GM19328 (cell line): ENCODE measurements around the gene DYRK1B.
"Not testable (repeated sequence)": the region's sequence is repeated elsewhere in the genome, so short reads cannot be mapped to it uniquely, and the experiment has no call there.

Source experiments
- ATAC-seq: cut with Tn5 transposase; IDR thresholded peaks from one replicate; pipeline ENCODE4 v1.9.1; 2021; ENCODE audit warnings: mild to moderate bottlenecking, moderate library complexity; ENCODE audit not compliant: unreplicated experiment

DYRK1B gene

DNA sequence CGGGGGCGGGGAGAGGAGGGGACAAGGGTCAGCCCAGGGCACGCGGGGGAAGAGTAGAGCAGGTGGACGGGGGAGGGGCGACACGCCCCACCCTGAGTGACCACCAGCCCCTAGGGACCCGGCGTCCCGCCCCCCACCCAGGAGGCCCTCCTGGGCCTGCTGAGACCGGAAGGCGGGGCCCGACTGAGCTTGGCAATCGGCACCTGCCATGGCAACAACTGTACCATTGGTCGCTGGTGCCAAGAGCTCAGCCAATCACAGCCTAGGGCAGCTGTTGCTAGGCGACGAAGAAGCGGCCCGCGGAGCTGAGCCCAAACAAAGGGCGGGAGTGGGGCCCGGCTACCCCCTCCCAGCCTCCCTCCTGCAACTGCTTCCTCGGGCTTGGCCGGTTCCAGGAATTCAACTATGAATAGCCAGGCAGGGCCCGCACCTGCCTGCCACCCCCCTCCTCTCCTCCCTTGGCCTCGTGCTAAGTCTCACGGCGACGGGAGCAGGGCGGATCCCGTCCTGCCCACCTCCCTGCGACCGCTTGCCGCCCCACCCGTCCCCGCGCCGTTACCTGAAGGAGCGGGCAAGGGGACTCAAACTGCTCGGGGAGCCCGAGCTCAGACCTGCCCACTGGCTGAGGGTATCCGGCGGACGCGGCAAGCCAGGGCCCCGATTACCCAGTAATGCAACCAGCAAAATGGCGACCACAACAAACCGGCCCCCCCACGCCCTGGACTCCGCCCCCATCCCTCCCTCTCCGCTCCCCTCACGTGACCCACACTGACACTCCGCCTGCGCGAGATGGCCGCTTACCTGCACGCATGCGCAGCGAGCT is at the start of gene DYRK1B:
DYRK1B (minus strand) TSS at position 699 of the 823 bp plus-strand sequence. CDS start 2,295 bp downstream, outside the sequence.
- peak; percentile 83 for ATAC-seq

DNA sequence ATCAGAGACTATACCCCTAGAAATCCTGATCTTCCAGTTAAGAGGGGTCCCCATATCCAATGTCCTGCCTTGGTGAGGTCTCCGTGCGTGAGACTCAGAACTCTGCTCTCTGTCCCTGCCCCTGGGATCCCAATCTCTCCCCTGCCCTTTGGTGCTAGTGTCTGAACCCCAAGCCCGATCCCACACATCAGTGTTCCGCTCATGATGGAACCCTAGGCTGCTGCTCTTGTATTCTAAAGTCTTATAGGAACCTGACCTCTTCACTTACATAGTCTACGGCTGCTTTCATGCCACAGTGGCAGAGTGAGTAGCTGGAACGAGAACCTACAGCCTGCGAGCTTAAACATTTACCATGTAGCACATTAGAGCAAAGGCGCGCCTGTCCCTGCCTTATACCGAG is 48.7 kb upstream of the DYRK1B start:
- ATAC-seq, result not testable (repeated sequence)

DNA sequence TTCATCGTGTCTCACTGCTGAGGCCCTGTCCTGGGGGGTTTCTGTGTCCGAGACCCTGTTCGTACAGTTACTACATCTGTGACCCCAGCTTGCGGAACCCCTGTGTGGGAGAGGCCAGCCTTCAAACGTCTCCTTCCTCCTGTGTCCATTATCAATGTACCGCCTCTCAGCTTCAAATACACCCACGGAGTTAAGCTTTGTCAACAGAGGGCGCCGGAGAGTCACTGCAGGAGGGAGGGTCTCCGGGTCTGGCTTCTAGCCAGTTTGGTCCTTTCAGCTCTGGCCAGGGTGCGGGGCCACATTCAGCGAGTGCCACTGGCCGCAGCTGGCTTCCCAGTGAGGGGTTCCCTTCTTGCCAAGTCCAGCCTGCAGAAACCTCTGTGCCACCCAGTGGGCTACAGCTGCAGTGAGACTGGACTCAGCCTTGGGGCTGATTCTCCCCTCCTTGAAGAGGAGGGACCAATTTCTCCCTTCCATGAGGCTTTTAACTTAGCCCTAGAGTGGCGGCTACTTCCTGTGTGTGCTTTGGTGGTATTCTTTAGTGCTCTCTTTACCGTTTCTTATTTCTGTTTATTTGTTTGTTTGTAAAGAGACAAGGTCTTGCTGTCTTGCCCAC is 47.6 kb upstream of the DYRK1B start:
- ATAC-seq, result not testable (repeated sequence)

DNA sequence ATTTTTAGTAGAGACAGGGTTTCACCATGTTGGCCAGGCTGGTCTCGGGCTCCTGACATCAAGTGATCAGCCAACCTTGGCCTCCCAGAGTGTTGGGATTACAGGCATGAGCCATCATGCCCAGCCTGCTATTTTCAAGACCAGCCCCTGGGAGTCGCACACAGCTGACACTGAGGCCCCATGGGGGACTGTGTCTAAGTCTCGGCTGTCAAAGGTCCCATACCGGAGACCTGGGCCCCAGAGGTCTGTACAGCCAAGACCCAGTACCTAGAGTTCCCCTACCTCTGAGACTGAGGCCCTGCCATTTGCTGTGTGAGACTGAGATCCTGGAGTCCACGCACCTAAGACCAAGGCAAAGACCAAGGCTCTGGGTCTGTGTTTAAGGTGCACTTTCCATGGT is 46.3 kb upstream of the DYRK1B start:
- ATAC-seq, result not testable (repeated sequence)

DNA sequence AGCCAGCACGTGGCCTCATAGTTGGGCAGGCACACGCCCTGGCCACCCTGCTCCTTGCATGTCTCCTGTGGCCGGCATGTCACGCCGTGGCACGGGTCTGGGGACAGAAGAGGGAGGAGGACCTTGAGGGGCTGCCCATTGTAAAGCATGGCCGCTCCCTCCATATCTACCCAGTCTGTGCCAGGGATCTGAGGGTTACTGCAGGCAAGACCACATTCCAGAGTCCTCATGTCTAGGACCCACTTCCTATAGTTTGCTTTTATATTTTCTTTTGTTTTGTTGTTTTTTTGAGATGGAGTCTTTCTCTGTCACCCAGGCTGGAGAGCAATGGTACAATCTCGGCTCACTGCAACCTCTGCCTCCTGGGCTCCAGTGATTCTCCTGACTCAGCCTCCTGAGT is 45.8 kb upstream of the DYRK1B start:
- ATAC-seq, result not testable (repeated sequence)

DNA sequence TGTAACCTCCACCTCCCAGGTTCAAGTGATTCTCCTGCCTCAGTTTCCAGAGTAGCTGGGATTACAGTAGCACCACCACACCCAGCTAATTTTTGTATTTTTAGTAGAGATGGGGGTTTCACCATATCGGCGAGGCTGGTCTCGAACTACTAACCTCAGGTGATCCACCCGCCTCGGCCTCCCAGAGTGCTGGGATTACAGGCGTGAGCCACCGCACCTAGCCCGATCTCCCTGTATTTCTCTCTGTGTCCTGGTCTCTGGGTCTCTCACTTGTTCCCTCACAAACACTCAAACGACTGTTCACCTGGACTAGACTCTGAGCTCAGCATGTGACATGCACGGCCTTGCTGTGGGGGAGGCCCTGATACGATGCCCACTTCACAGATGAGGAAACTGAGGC is 44.9 kb upstream of the DYRK1B start:
- not testable (repeated sequence) for ATAC-seq

DNA sequence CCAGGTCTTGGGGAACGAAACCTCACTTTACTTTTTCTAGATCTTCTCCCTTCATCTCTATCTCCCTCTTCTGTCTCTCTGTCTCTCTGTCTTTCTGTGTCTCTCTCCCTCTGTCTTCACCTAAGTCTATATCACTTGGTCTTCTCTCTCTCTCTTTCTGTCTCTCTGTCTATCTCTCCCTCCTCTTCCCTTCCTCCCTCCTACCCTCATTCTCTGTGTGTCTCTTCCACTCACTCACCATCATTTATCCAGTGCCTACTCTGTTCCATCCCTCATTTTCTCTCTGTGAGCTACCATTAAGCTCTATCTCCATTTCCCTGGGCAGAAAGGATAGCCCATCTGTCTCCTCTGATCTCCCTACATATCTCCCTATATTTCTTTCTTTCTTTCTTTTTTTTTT is 44.4 kb upstream of the DYRK1B start:
- no peak for ATAC-seq

DNA sequence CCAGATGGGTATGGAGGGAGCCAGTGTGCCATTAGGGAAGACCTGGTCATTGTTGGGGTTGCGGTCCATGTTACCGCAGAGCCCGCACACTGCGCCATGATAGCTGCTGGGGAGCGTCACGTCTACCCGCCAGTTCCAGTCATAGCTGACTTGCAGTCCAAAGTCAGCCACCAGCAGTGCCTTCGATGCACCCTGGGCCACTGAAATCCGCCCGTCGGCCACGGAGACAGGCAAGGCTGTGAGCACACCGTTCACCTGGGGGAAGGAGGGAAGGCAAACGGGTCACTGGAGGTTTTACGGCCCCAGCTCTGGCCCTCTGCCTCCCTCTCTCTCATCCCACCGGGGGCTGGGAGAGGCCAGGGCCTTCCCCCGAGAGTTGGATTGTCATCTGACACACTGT is 44.0 kb upstream of the DYRK1B start:
- ATAC-seq, result not testable (repeated sequence)

DNA sequence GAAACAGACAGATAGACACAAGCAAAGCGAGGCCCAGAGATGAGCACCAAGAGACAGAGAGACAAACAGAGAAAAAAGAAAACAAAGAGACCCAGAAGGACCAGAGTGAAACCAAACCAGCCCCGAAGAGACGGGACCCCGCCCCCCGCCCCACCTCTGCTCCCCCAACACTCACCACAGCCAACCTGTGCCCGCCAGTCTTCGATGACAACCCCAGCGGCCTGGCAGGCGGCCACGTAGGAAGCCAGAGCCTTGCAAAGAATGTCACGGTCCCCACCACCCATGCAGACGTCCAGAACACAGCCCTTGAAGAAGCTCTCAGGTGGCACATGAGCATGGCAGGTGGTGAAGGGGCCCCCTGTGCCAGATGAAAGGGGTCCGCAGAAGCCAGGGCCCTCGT is 43.5 kb upstream of the DYRK1B start:
- ATAC-seq, result not testable (repeated sequence)

DNA sequence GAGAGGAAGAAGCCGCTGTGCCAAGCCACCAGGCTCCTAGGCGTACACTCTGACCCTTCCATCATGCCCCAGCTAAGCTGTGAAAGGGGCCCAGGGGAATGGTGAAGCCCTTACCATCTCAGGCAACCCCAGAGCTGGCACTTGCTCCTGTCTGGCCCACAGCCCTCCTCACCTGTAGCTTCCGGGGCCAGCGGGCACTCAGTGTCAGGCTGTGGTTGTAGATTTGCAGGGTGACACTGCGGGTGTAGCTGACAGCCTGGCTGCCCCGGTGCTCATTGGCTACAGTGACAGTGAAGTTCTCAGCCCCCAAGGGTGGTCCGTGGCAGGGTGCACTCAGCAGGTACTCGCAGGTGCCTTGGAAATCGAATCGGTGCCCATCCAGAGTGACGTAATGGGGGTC is 42.5 kb upstream of the DYRK1B start:
- not testable (repeated sequence) for ATAC-seq

DNA sequence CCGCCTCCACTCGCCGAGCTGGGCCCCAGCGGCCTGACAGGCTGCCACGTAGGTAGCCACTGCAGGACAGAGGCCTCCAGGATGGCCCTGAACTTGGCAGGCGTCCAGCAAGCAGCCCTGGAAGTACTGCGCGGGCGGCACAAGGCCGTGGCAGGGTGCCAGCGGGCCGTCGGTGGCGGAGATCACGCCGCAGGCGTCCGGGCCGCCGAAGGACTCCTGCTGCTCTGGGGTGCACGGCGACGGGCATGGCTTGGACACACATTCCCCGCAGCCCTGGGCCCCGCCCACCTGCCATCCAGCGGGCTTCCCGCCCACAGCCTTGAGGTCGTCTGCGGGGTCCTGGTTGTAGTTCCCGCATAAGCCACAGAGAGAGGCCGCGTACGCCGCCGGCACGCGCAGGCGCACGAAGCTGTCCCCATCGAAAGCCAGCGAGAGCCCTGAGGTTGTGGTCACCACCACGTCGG is 41.5 kb upstream of the DYRK1B start:
- not testable (repeated sequence) for ATAC-seq

DNA sequence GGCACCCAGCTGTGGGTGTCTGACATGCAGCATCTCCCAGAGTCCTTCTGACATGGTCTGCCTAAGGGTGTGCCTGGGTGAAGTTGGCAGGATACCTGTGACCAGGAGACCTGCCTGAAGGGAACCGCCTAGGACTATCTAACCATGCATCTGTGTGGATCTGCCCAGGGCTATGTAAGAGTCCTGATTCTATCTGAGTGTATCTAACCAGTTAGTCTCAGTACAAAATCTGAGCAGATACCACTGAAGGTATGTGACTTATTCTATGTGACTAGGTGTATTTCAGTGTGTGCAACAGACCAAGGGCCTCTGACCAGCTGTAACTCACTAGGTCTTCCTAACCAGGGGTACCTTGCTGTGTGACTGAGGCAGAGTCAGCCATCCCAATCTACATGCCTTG is 40.4 kb upstream of the DYRK1B start:
- ATAC-seq, result no peak

DNA sequence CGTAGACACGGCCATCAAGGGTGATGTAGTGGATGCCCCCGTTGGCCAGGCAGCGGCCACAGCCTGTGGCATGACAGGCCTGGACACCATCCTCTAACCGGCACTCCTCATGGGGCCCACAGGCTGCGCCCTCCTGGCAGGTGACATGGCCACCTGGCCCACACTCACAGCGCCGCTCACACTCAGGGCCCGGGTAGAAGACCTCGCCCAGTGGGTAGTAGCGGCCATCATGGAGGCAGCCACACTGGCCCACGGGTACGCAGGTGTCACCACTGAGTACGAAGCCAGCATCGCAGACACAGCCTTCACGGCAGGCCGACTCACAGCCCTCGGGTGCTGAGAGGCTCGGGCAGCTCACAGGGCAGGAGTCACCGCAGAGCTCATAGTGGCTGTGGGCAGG is 39.4 kb upstream of the DYRK1B start:
- no peak for ATAC-seq

DNA sequence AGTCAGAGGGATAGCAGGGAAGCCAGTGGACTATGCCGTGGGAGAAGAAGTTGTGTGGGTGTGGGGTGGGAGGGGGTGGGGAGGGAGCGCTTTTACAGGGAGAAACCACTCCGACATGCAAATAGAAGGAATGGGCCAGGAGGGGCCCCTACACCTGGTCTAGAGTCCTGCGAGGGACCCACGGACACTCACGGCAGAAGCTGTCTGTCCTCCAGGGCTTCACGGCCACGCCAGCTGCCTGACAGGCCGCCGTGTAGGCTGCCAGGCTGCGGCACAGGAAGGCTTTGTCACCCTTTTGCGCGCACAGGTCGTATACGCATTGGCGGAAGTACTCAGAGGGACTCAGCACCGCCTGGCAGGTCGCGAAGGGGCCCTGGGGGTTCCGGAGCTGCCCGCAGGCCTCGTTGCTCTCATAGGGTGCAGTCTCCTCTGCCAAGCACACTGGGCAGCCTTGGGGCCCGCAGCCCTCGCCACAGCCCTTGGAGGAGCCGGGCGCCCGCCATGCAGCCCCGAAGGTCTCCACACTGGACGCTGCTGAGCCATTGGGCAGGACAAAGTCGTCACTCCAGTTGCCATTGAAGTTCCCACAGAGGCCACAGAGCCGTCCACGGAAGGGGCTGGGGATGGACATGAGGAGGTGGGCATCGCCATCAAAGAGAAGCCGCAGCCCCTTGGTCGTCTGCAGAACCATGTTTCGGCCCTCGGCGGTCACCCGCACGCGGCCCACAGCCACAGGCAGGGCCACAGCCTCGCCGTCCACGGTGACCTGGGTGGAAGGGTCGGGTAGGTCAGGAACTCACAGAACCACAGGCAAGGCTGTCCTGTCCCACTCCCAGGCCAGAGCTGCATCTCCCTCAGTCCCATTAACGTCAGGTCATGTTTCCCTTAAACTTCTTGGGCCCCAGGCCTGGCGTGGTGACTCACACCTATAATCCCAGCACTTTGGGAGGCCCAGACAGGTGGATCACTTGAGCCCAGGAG is 38.2 kb upstream of the DYRK1B start:
- ATAC-seq, result no peak

DNA sequence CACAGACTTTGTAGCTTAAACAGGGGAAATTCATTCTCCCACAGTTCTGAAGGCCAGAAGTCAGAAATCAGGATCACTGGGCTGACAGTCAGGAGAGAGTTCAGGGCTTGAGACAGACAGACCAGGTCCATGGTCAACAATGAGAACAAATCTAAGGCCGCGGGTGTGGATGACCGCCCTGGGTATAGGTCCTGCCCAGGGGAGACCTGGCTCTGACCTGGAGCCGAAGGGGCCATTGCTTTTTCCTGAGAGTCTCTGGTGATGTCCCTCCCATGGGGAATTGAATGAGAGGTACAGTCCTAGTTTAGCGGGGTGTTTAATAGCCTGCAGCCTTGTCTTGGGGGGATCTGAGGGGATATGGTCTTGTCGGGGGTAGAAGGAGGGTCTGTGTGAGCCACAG is 37.4 kb upstream of the DYRK1B start:
- ATAC-seq, result no peak

DNA sequence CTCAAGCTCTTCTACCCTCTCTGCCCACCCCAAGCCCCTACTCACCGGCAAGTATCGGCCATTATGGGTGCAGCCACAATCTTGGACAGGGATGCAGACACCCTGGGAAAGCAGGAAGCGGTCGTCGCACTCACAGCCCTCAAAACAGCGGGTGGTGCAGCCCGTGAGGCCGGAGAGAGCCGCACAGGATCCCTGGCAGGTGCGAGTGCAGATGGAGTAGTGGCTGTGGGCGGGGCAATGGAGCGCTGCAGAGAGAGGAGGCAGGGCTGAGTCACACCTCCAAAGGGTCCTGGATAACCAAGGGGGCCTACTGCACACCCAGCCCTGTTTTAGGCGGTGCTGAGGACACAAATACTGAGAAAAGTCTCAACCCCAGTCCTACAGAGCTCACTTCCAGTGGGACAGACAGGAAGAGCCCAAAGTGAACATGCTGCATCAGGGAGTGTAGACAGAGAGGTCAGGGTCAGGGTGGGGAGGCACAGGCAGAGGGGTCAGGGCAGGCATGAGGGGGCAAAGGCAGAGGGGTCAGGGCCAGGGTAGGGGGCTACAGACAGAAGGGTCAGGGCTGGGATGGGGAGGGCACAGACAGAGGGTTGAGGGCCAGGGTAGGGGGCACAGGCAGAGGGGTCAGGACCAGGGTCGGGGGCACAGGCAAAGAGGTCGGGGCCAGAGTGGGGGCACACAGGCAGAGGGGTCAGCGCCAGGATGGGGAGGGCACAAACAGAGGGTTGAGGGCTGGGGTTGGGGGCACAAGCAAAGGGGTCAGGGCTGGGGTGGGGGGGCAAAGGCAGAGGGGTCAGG is 36.4 kb upstream of the DYRK1B start:
- ATAC-seq, result no peak

DNA sequence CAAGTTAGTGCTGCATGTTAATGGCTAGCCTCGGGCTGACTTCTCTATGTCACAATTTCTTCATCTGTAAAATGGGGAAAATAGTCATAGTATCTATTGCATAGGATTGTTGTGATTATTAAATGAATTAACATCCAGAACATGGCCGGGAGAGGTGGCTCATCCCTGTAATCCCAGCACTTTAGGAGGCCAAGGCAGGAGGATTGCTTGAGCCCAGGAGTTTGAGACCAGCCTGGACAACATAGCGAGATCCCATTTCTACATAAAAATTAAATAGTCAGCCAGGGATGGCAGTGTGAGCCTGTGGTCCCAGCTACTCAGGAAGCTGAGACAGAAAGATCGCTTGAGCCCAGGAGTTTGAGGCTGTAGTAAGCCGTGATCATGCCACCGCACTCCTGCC is 34.0 kb upstream of the DYRK1B start:
- no peak for ATAC-seq

DNA sequence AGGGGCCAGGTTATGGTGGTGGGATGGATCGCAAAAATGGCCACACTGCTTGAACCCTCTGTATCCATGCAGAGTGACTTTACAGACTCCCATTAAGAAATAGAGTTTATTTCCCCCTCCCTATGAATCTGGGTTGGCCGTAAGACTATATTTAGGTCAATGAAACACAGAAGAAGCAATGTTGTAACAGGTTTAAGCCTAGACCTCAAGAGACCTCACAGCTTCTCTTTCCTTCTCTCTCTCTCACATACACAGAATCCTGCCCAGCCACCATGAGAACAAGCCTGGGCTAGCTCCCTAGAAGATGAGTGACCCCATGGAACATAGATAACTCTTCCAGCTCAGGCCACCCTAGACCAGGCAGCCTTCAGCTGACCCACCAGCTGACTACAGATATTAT is 33.2 kb upstream of the DYRK1B start:
- no peak for ATAC-seq

DNA sequence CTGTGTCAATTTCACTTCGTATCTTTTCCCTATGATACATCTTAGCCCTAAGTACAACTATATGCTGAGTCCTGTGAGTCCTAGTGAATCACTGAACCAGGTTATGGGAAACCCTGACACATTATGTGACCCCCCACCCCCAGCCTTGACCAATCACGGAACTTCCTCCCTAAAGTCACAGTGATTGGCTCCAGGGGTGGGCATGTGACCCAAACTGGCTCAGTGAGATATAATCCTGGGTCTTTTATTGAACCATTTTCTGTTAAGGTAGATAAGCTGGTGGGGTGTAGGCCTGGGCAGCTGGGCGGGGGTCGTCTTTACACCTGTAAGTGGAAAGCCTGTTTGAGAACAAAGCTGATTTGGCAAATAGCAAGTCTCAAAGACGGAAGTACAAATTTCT is 32.0 kb upstream of the DYRK1B start:
- ATAC-seq, result no peak

DNA sequence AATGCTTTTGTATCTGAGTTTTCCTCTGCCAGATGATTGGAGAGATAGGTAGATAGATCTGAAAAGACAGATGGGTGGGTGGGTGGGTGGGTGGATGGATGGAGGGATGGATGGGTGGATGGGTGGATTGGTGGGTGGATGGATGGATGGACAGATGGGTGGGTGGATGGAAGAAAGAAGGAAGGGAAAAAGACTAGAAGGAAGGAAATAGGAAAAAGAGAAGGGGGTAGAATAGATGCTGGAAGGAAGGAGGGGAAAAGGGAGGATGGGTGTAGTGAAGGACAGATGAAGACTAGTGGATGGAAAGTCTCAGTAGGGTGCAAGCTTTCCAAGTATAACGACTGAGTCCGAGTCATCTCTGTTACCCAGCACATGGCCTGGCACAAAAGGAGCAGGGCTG is 31.2 kb upstream of the DYRK1B start:
- no peak for ATAC-seq
